ENCODE results near the gene UROC1. TPM values are rescaled to one million over a fixed set of nuclear protein-coding genes. Genes with fewer than 3 reads are reported as not detected.

Gene UROC1
- not detected in 2 replicates for total RNA-seq (2014; rRNA removed; shearing (Covaris generic))

GRCh38 chr3:126517291-126517951 lies at the start of gene UROC1:
TSS of gene UROC1 (minus strand) at chr3:126517773. CDS start at chr3:126517719, 54 bp downstream.

GRCh38 chr3:126558336-126559071 lies 40.9 kb upstream of the UROC1 start, which contains the start of gene C3orf22:
TSS of gene C3orf22 (minus strand) at chr3:126558932. CDS start at chr3:126553390, 5,542 bp downstream.

GRCh38 chr3:126523745-126524428 lies 6.3 kb upstream of the UROC1 start, which contains the start of gene CHST13:
TSS of gene CHST13 (plus strand) at chr3:126524155. CDS start at chr3:126524333, 178 bp downstream.

GRCh38 chr3:126475413-126476114 lies 42.0 kb downstream of the UROC1 start, which contains the start of gene ZXDC:
TSS of gene ZXDC (minus strand) at chr3:126475891. CDS start at chr3:126475865, 26 bp downstream.

Small RNA genes within 50 kb of the gene (small RNA-seq; reads per million reads assigned to genes)
- gene RNA5SP138: 1.0 reads per million, percentile 56 among the genes with 10 or more reads in this experiment

Other genes with a start within 250 kb of the UROC1 start
- 5.8 and 8.3 TPM in 2 replicates for gene KLF15, start 160.4 kb downstream of the UROC1 start, total RNA-seq (2014; rRNA removed; shearing (Covaris generic))
- not detected in 2 replicates for gene CFAP100, start 122.9 kb downstream of the UROC1 start, total RNA-seq (2014; rRNA removed; shearing (Covaris generic))
- gene ZXDC, start 41.9 kb downstream of the UROC1 start, total RNA-seq (2014; rRNA removed; shearing (Covaris generic)): 29.4 and 31.6 TPM in 2 replicates
- 0.05 and 0.83 TPM in 2 replicates for gene CHST13, start 6.4 kb upstream of the UROC1 start, total RNA-seq (2014; rRNA removed; shearing (Covaris generic))
- not detected in 2 replicates for gene C3orf22, start 41.2 kb upstream of the UROC1 start, total RNA-seq (2014; rRNA removed; shearing (Covaris generic))
- gene TXNRD3, start 137.4 kb upstream of the UROC1 start, total RNA-seq (2014; rRNA removed; shearing (Covaris generic)): 6.9 and 8.7 TPM in 2 replicates
- gene CHCHD6, start 186.5 kb upstream of the UROC1 start, total RNA-seq (2014; rRNA removed; shearing (Covaris generic)): 34.1 and 34.2 TPM in 2 replicates

All from A375 (cell line).